Stomach (tissue), 9 donors: ENCODE data around the gene DCP1B. TPM values are rescaled to one million over a fixed set of nuclear protein-coding genes. Genes with fewer than 3 reads are reported as not detected.

Experiments
- DNase-seq, 2 donors: peaks; one replicate each; pipeline versions ENCODE4 v3.0.0 to v3.0.0-alpha.2; 2013 to 2019
- H3K27ac ChIP-seq, 5 donors: fragments of 200-600 bp in 4 of 5; sonication (generic) in 4 of 5; one replicate each; pipeline ENCODE4 v1.5.1; 2013 to 2019; ENCODE audit warnings: mild to moderate bottlenecking in 1 of 5, moderate library complexity in 1 of 5
- H3K27me3 ChIP-seq, 3 donors: fragments of 200-600 bp; sonication (generic); one replicate each; pipeline ENCODE4 v1.5.1; 2017 to 2019; ENCODE audit warnings: mixed run types in 1 of 3
- H3K36me3 ChIP-seq, 4 donors: fragments of 200-600 bp; sonication (generic); 1 replicate in 3 of 4; 2 replicates in 1 of 4; pipeline ENCODE4 v1.5.1; 2016 to 2019
- H3K4me1 ChIP-seq, 4 donors: fragments of 200-600 bp; sonication (generic); one replicate each; pipeline ENCODE4 v1.5.1; 2016 to 2019
- H3K4me3 ChIP-seq, 4 donors: fragments of 200-600 bp; sonication (generic) in 3 of 4; one replicate each; pipeline ENCODE4 v1.5.1; 2016 to 2019; ENCODE audit warnings: mild to moderate bottlenecking in 1 of 4
- H3K9me3 ChIP-seq, 4 donors: fragments of 200-600 bp; sonication (generic); one replicate each; pipeline ENCODE4 v1.5.1; 2016 to 2019
- EP300 ChIP-seq: sonication (generic); formaldehyde crosslinking; IDR thresholded peaks from one replicate; pipeline ENCODE4 v1.6.1; 2017; ENCODE audit warnings: antibody characterized with exemption
- POLR2A ChIP-seq, 4 donors: fragments of 450-650 bp; IDR thresholded peaks; one replicate each; pipeline ENCODE4 v1.6.1; 2016; ENCODE audit warnings: antibody characterized with exemption in 4 of 4, control low read depth in 2 of 4, mild to moderate bottlenecking in 1 of 4, moderate library complexity in 1 of 4
- POLR2AphosphoS5 ChIP-seq, 3 donors: sonication (generic); formaldehyde crosslinking; IDR thresholded peaks; one replicate each; pipeline ENCODE4 v1.6.1; 2016; ENCODE audit warnings: antibody characterized with exemption in 3 of 3
- WGBS, 5 donors: extraction: QIAGEN DNeasy Blood & Tissue Kit in 3 of 5; methylation state at CpG; one replicate each; pipeline versions ENCODE4 v1.1.5 to v1.1.7; 2013 to 2018; 5-methylcytosine and 5-hydroxymethylcytosine counted together
- intact Hi-C: fragments of 100-400 bp; cut with DNase I; formaldehyde crosslinking; loops from one replicate; pipeline ENCODE4 v1.15.1; 2023; ENCODE audit warnings: low total_unique reads
- polyA plus RNA-seq, 3 donors: library from polyadenylated mRNA; stranded (reverse); fragments of 200-250 nt; gene quantifications; one replicate each; pipeline ENCODE4 v1.2.3, GENCODE V29; 2013
- total RNA-seq, 5 donors: library from RNA; depleted of rRNA; stranded (reverse); fragments of >200 nt; gene quantifications; one replicate each; pipeline versions ENCODE4 v1.1.0 to v1.2.3, GENCODE V29; 2014 to 2016
- TF ChIP-seq, protein P1 (sequence below), 7 experiments: fragments of 450-650 bp in 4 of 7; fragments of 200-600 bp in 3 of 7; sonication (generic) in 3 of 7; IDR thresholded peaks; one replicate each; pipeline ENCODE4 v1.5.1; 2016 to 2019; ENCODE audit warnings: antibody characterized with exemption in 7 of 7, control low read depth in 2 of 7, mild to moderate bottlenecking in 1 of 7
- donor health status: healthy with polysubstance abuse.
- donor health status: Bipolar disorder and iron deficiency.
- donor health status: healthy.

The DCP1B gene
- total and polyA plus RNA-seq, 8 donors, result 5.8 to 43.2 (median 16.0) TPM; not detected in 1

DNA sequence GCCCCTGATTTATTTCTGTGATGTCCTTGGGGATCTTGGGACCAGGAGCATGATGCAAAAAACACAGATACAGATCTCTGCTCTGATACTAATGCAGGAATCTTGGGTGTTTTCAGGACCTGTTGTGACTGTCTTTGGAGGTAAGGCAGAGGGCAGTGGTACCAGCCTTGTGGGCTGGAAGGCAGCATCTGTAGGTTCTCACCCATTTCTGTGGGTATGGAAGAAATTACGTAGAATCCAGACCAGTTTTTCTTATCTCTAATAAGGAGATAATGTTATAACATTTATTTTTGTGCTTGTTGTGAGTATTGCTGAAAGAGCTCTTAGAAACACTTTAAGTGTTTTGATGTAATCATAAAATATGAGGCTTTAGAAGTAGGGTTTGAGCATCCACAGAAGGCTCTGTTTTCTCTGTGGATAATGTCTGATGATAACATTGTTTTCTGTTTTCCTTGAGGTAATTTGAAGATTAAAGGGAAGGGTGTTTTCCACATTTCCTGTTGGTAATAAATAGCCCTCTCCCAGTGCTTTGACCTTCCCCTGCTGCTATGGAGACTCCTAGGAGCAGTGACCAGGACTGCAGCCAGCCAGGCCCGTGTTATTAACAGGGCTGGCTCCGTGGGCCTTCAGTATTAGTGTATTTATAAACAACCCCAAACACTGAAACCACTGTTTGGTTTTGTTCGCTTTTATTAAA lies 9.4 kb upstream of the DCP1B start:
- H3K4me3 ChIP-seq, result no peak overlapping the region
- H3K27ac ChIP-seq, result peak overlapping the region; percentile 17 to 79 (median 64)
- no peaks in the 10 kb centered on the region for H3K36me3 ChIP-seq
- WGBS, 5 donors, result 25 to 42% (median 32%) methylated on average over 4 of the region's 4 CpGs
- TF ChIP-seq, protein P1, sequence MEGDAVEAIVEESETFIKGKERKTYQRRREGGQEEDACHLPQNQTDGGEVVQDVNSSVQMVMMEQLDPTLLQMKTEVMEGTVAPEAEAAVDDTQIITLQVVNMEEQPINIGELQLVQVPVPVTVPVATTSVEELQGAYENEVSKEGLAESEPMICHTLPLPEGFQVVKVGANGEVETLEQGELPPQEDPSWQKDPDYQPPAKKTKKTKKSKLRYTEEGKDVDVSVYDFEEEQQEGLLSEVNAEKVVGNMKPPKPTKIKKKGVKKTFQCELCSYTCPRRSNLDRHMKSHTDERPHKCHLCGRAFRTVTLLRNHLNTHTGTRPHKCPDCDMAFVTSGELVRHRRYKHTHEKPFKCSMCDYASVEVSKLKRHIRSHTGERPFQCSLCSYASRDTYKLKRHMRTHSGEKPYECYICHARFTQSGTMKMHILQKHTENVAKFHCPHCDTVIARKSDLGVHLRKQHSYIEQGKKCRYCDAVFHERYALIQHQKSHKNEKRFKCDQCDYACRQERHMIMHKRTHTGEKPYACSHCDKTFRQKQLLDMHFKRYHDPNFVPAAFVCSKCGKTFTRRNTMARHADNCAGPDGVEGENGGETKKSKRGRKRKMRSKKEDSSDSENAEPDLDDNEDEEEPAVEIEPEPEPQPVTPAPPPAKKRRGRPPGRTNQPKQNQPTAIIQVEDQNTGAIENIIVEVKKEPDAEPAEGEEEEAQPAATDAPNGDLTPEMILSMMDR (IDR thresholded peaks at IDR 0.05), result no peak
- peak in 1 of 3 donors; percentile 7 for TF ChIP-seq POLR2AphosphoS5 (IDR thresholded peaks at IDR 0.05)
- intact Hi-C loops, result no loop called here
- no peaks in the 10 kb centered on the region for H3K9me3 ChIP-seq
- DNase-seq, result peak; percentile 29 to 73
- H3K4me1 ChIP-seq, result peaks cover 6 to 52% (median 23%) of the 10 kb centered on the region in 4 donors
- no peaks in the 10 kb centered on the region for H3K27me3 ChIP-seq

DNA sequence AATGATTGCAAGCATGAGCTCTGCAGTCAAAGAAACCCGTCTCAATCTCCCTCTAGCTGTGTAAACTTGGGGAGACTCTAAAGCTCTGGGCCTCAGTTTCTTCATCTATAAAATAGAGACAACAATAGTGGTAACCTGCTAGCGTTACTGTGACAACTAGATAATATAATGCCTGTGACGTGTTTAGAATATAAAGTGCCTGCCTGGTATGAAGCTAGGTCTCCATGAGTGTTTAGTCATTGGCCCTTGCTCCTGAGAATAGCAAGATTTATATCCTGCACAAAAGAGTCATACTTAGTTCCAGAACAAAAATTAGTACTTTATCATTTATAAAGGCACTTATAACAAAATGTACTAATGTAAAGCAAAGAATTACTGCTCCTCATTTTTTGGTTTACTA lies 8.8 kb upstream of the DCP1B start:
- H3K4me1 ChIP-seq, result peaks cover 6 to 48% (median 23%) of the 10 kb centered on the region in 4 donors

DNA sequence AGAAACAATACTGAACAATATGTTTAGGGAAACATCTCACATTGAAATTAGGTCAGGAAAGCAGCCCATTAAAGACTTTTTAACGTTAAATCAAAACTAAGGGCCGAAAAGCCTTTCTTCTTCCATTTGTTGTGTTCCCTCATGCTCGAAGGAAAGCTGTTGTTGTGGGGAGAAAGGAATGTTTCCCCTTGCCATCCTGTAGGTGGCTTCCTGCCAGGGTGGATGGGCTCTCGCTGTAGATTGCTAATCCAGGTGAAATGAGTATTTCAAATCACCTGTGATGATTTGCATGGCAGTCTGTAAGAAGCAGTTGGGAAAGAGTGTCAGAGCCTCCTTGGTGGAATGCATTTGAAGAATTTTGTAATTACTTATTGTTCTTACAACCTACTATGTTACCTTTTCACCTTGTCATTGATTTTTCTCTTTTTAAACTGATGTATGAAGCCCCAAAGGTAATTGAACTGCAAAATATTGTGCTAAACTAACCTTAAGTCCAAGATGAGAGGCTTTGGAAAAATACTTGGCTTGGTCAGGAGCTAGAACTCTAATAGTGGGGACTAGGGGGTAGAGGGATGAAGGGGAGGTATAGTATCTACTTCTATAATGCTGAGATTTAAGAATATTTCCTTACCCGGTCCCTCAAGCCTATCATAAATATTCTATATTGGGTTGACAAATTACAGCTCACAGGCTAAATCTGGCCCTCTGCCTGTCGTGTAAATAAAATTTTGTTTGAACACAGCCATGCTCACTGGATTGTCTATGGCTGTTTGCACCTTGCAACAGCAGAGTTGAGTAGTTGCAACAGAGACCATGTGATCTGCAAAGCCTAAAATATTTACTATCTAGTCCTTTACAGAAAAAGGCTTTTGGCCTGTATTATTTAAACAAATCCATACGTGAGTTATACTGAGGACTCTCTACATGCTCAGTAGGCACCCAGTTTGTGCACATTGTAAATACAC lies 7.7 kb upstream of the DCP1B start:
- WGBS, 5 donors, result 58 to 69% (median 64%) methylated on average over 7 of the region's 7 CpGs
- H3K27ac ChIP-seq, result peak overlapping the region in 2 of 5 donors; percentile 64 to 79

More for the DNA sequence above, 8.8 kb upstream of the DCP1B start:
- Histone ChIP-seq H3K4me3 (no peak overlapping the region), H3K9me3 (no peaks in the 10 kb centered on the region), H3K36me3 (no peaks in the 10 kb centered on the region), H3K27me3 (no peaks in the 10 kb centered on the region), H3K27ac (peak overlapping the region in 4 of 5 donors; percentile 17 to 79 (median 68))
- intact Hi-C loops, result no loop called here
- TF ChIP-seq EP300, result no peak
- no peak for TF ChIP-seq POLR2A (IDR thresholded peaks at IDR 0.05)
- TF ChIP-seq, protein P1 (IDR thresholded peaks at IDR 0.05), result no peak
- no peak for TF ChIP-seq POLR2AphosphoS5 (IDR thresholded peaks at IDR 0.05)
- 78 to 89% (median 82%) methylated on average over 3 of the region's 3 CpGs for WGBS, 5 donors
- DNase-seq, result no peak

DNA sequence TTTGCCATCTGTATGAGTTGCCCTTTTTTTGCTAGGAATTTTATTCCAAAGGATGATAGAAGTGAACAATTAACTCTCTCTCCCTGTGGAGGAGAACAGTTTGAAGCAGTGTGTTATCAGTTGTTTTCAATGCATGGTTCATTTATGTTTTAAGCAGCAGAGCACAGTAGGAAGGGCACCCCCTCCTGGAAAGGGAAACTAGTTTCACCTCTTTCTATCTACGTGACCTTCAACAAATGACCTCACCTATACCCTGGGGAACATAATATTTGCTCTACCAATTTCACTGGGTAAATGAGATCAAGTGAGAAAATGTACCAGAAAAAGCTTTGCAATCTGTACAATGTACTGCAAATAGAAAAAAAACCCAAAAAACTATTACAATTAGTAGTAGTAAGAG lies 5.4 kb upstream of the DCP1B start:
- Histone ChIP-seq H3K36me3 (no peaks in the 10 kb centered on the region), H3K27me3 (no peaks in the 10 kb centered on the region), H3K4me3 (no peak overlapping the region), H3K4me1 (peaks cover 7 to 45% (median 24%) of the 10 kb centered on the region in 4 donors), H3K9me3 (no peaks in the 10 kb centered on the region), H3K27ac (peak overlapping the region in 3 of 5 donors; percentile 9 to 52 (median 41))
- TF ChIP-seq EP300 (no peak), POLR2A (IDR thresholded peaks at IDR 0.05) (no peak)
- intact Hi-C loops, result no loop called here
- DNase-seq, result peak in 1 of 2 donors; percentile 53
- 15 to 50% (median 30%) methylated on average over 1 of the region's 1 CpG for WGBS, 5 donors

More for the DNA sequence above, 7.7 kb upstream of the DCP1B start:
- DNase-seq, result peak in 1 of 2 donors; percentile 29
- peaks cover 6 to 45% (median 23%) of the 10 kb centered on the region in 4 donors for H3K4me1 ChIP-seq
- H3K36me3 ChIP-seq, result no peaks in the 10 kb centered on the region
- intact Hi-C loops, result no loop called here
- TF ChIP-seq, protein P1 (IDR thresholded peaks at IDR 0.05), result no peak
- TF ChIP-seq POLR2A (IDR thresholded peaks at IDR 0.05) (no peak), EP300 (no peak), POLR2AphosphoS5 (IDR thresholded peaks at IDR 0.05) (no peak)
- no peaks in the 10 kb centered on the region for H3K27me3 ChIP-seq
- H3K4me3 ChIP-seq, result no peak overlapping the region
- H3K9me3 ChIP-seq, result no peaks in the 10 kb centered on the region
